Endothelial cell (in vitro differentiated cells): ENCODE results near the gene CLEC3B. TPM values are rescaled to one million over a fixed set of nuclear protein-coding genes. Genes with fewer than 3 reads are reported as not detected.

Experiments used
- DNase-seq: peaks from one replicate; pipeline ENCODE4 v3.0.0; 2021; ENCODE audit warnings: low spot score
- H3K27ac Mint-ChIP-seq: one replicate; pipeline ENCODE4 v1.8.0; 2021; ENCODE audit warnings: mixed read lengths, inconsistent platforms; ENCODE audit not compliant: unreplicated experiment
- H3K27me3 Mint-ChIP-seq: one replicate; pipeline ENCODE4 v1.8.0; 2021; ENCODE audit warnings: mild to moderate bottlenecking, moderate library complexity, mixed read lengths, inconsistent platforms; ENCODE audit not compliant: unreplicated experiment
- H3K36me3 Mint-ChIP-seq: one replicate; pipeline ENCODE4 v1.8.0; 2021; ENCODE audit warnings: mild to moderate bottlenecking, low read depth, mixed read lengths, inconsistent platforms; ENCODE audit not compliant: unreplicated experiment
- H3K4me1 Mint-ChIP-seq: one replicate; pipeline ENCODE4 v1.8.0; 2021; ENCODE audit warnings: mild to moderate bottlenecking, mixed read lengths, inconsistent platforms; ENCODE audit not compliant: unreplicated experiment
- H3K4me3 Mint-ChIP-seq: one replicate; pipeline ENCODE4 v1.8.0; 2021; ENCODE audit warnings: mild to moderate bottlenecking, mixed read lengths, inconsistent platforms; ENCODE audit not compliant: unreplicated experiment
- H3K9me3 Mint-ChIP-seq: one replicate; pipeline ENCODE4 v1.8.0; 2021; ENCODE audit warnings: mixed read lengths, inconsistent platforms; ENCODE audit not compliant: unreplicated experiment
- long read RNA-seq: library from polyadenylated mRNA; unstranded; transcript quantifications from one replicate; pipeline ENCODE4 v2.0.0, GENCODE V29; 2020; ENCODE audit not compliant: unreplicated experiment
- total RNA-seq: library from RNA; stranded (reverse); fragmentation: NEBNext Ultra II Directional; extraction: Animal tissue kit (Norgen Biotek cat#: 25700); gene quantifications from one replicate; pipeline ENCODE4 v1.2.1, GENCODE V29; 2021; ENCODE audit not compliant: unreplicated experiment
- TF ChIP-seq, protein P1 (sequence below): fragments of 200-600 bp; sonication (generic); IDR thresholded peaks from one replicate; pipeline ENCODE4 v1.5.0; 2021; ENCODE audit warnings: antibody characterized with exemption; ENCODE audit not compliant: unreplicated experiment

The CLEC3B gene, protein sequence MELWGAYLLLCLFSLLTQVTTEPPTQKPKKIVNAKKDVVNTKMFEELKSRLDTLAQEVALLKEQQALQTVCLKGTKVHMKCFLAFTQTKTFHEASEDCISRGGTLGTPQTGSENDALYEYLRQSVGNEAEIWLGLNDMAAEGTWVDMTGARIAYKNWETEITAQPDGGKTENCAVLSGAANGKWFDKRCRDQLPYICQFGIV
- 0.41 TPM for total RNA-seq
- long read RNA-seq: 0 reads

DNA sequence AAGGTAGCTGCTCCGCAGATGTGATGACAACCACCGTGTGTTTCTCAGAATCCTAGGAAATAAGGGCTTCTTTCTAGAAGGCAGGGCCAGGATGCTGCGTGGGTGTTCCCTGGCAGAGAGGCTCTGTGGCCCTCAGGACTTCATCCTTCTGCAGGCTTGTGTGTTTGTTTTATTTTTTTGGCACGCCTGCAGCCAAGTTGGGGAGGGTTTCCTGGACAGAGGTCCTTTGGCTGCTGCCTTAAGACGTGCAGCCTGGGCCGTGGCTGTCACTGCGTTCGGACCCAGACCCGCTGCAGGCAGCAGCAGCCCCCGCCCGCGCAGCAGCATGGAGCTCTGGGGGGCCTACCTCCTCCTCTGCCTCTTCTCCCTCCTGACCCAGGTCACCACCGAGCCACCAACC, at the start of gene CLEC3B:
CLEC3B (plus strand) TSS at position 266 of the 400 bp plus-strand sequence; CDS start at position 326, 60 bp downstream.
- H3K4me1 Mint-ChIP-seq: peaks cover 3% of the 10 kb centered on the region

DNA sequence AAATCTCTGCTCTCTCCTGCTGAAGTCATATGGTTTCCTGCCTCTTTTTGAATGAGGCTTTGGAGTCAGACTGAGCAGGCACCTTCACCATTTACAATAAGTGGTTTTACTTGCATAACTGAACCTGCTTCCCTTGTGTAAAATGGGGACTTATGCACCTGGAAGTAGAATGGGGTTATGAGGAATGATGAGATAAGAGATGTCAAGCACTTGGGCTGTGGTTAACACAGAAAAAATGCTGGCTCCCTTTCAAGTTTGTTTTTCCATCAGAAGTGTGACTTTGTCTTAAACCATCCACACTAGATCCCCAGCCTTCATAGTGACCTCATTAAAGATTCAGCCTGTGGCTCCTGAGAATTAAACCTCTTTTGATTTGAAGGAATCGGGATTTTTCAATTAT, 44.9 kb upstream of the CLEC3B start:
- TF ChIP-seq, protein P1, sequence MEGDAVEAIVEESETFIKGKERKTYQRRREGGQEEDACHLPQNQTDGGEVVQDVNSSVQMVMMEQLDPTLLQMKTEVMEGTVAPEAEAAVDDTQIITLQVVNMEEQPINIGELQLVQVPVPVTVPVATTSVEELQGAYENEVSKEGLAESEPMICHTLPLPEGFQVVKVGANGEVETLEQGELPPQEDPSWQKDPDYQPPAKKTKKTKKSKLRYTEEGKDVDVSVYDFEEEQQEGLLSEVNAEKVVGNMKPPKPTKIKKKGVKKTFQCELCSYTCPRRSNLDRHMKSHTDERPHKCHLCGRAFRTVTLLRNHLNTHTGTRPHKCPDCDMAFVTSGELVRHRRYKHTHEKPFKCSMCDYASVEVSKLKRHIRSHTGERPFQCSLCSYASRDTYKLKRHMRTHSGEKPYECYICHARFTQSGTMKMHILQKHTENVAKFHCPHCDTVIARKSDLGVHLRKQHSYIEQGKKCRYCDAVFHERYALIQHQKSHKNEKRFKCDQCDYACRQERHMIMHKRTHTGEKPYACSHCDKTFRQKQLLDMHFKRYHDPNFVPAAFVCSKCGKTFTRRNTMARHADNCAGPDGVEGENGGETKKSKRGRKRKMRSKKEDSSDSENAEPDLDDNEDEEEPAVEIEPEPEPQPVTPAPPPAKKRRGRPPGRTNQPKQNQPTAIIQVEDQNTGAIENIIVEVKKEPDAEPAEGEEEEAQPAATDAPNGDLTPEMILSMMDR: no peak
- no peaks in the 10 kb centered on the region for H3K27me3 Mint-ChIP-seq
- peaks cover 17% of the 10 kb centered on the region for H3K36me3 Mint-ChIP-seq
- H3K4me1 Mint-ChIP-seq: peaks cover 16% of the 10 kb centered on the region
- no peak overlapping the region for H3K4me3 Mint-ChIP-seq
- DNase-seq: no peak
- no peak overlapping the region for H3K27ac Mint-ChIP-seq
- no peaks in the 10 kb centered on the region for H3K9me3 Mint-ChIP-seq

More for the DNA sequence above, at the start of gene CLEC3B:
- Mint-ChIP-seq H3K27me3 (peaks cover 1% of the 10 kb centered on the region), H3K27ac (no peak within 1 kb of the TSS), H3K9me3 (no peaks in the 10 kb centered on the region), H3K4me3 (no peak within 1 kb of the TSS), H3K36me3 (no peaks in the 10 kb centered on the region)
- no peak for DNase-seq
- TF ChIP-seq, protein P1: no peak

DNA sequence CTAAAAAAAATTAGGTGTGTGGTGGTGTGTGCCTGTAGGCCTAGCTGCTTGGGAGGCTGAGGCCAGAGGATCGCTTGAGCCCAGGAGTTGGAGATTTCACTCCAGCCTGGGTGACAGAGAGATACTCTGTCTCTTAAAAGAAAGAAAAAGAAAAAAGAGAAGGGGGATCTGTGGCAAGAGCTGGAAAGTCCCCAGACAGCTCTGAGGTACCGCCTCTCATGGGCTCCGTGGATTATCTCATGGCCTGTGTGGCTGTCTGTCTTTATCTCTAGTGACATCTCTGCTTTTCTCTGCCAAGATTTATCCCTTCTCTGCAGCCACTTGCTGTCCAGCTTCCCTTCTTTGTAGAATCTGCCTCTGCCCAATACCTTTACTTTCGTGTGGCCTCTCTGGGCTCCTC, 44.4 kb upstream of the CLEC3B start:
- Mint-ChIP-seq H3K4me1 (peaks cover 14% of the 10 kb centered on the region), H3K9me3 (no peaks in the 10 kb centered on the region), H3K36me3 (peaks cover 13% of the 10 kb centered on the region), H3K4me3 (no peak overlapping the region), H3K27ac (no peak overlapping the region), H3K27me3 (no peaks in the 10 kb centered on the region)
- TF ChIP-seq, protein P1: no peak
- DNase-seq: no peak

DNA sequence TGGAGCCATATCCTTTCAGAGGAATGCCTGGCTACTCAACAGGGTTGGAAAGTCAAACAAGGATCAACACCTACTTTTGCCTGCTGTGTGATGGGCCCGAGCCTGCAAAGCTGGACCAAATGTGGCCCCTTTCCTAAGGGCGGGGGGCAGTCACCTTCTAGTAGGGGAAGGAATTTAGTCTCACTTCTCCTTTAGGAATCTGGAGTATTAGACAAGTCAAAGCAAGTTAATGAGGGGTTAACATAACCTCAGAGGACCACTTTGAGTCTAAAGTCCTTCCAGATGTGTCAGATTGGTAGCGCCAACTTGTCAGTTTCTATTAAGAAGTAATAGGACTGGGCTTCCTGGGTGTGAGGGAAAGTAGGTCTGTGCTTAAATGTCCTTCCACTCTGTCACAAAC, 43.3 kb upstream of the CLEC3B start:
- Mint-ChIP-seq H3K36me3 (peaks cover 10% of the 10 kb centered on the region), H3K27ac (no peak overlapping the region), H3K4me1 (peaks cover 9% of the 10 kb centered on the region), H3K9me3 (no peaks in the 10 kb centered on the region), H3K4me3 (no peak overlapping the region), H3K27me3 (no peaks in the 10 kb centered on the region)
- TF ChIP-seq, protein P1: no peak
- DNase-seq: no peak

DNA sequence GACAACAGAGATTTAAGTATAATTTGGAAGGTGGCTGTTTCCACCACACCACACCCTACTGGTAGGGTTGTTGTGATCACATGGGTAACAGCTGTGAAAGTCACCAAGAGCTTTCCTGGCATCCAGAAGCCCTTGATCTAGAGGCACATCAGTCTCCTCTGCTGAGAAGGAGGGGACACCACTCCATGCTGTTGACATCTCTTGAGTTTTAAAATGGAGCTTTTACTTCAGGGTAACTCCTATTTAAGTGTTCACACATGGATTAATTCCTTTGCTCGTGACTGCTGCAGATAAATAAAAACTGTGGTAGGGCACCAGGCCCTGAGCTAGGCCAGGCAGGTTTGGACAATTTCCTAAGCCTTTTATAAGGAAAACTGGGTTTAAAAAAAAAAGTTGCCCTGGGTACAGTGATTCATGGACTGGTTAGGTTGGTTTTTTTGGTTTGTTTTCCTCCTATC, 42.6 kb upstream of the CLEC3B start:
- H3K9me3 Mint-ChIP-seq: no peaks in the 10 kb centered on the region
- H3K4me3 Mint-ChIP-seq: no peak overlapping the region
- DNase-seq: no peak
- no peak overlapping the region for H3K27ac Mint-ChIP-seq
- peaks cover 9% of the 10 kb centered on the region for H3K4me1 Mint-ChIP-seq
- peaks cover 10% of the 10 kb centered on the region for H3K36me3 Mint-ChIP-seq
- no peaks in the 10 kb centered on the region for H3K27me3 Mint-ChIP-seq
- TF ChIP-seq, protein P1: no peak
